Loucy (cell line): Measurements from ENCODE around the gene ASB2.

ENCODE experiments used
- H2AFZ ChIP-seq: fragments of 200-600 bp; sonication (generic); 2 replicates; pipeline ENCODE4 v1.6.0; 2016; ENCODE audit warnings: antibody characterized with exemption, mild to moderate bottlenecking, low read length, moderate library complexity
- H3F3A ChIP-seq: fragments of 200-600 bp; 2 replicates; pipeline ENCODE4 v1.6.0; 2016; ENCODE audit warnings: antibody characterized with exemption, low read depth, mild to moderate bottlenecking
- H3K27me3 ChIP-seq: fragments of 200-600 bp; sonication (generic); 2 replicates; pipeline ENCODE4 v1.6.1; 2014; ENCODE audit warnings: low read length, mild to moderate bottlenecking; ENCODE audit not compliant: insufficient read depth, poor library complexity, severe bottlenecking
- H3K36me3 ChIP-seq: fragments of 200-600 bp; sonication (generic); 2 replicates; pipeline ENCODE4 v1.6.1; 2016; ENCODE audit warnings: low read length; ENCODE audit not compliant: insufficient read depth
- H3K4me1 ChIP-seq: fragments of 200-600 bp; sonication (generic); 2 replicates; pipeline ENCODE4 v1.5.1; 2014; ENCODE audit warnings: low read length, mild to moderate bottlenecking; ENCODE audit not compliant: insufficient read depth, poor library complexity, severe bottlenecking
- H3K4me2 ChIP-seq: fragments of 200-600 bp; sonication (generic); 2 replicates; pipeline ENCODE4 v1.6.0; 2014; ENCODE audit warnings: antibody characterized with exemption, low read length, low read depth, mild to moderate bottlenecking; ENCODE audit not compliant: poor library complexity, severe bottlenecking
- H3K4me3 ChIP-seq: fragments of 200-600 bp; sonication (generic); 2 replicates; pipeline ENCODE4 v1.5.1; 2014; ENCODE audit warnings: low read length, mild to moderate bottlenecking, mixed read lengths; ENCODE audit not compliant: poor library complexity, severe bottlenecking
- H3K79me2 ChIP-seq: fragments of 200-600 bp; sonication (generic); 2 replicates; pipeline ENCODE4 v1.6.1; 2014; ENCODE audit warnings: low read length; ENCODE audit not compliant: insufficient read depth
- H3K9ac ChIP-seq: fragments of 200-600 bp; sonication (generic); 2 replicates; pipeline ENCODE4 v1.6.0; 2014; ENCODE audit warnings: mild to moderate bottlenecking, low read depth, low read length, moderate library complexity; ENCODE audit not compliant: poor library complexity, severe bottlenecking
- H3K9me2 ChIP-seq: fragments of 200-600 bp; sonication (generic); replicated peaks from 2 replicates; pipeline ENCODE4 v1.6.1; 2016; ENCODE audit warnings: low read depth, low read length, mixed read lengths
- H3K9me3 ChIP-seq: fragments of 200-600 bp; sonication (generic); 2 replicates; pipeline ENCODE4 v1.6.1; 2014; ENCODE audit warnings: mild to moderate bottlenecking, antibody characterized with exemption, low read length, low read depth; ENCODE audit not compliant: insufficient read depth
- H4K20me1 ChIP-seq: fragments of 200-600 bp; sonication (generic); 2 replicates; pipeline ENCODE4 v1.6.0; 2014; ENCODE audit warnings: antibody characterized with exemption, low read length, mild to moderate bottlenecking; ENCODE audit not compliant: insufficient read depth, poor library complexity, severe bottlenecking
- CTCF ChIP-seq: fragments of 200-600 bp; sonication (generic); conservative IDR thresholded peaks from 2 replicates; pipeline ENCODE4 v1.5.1; 2014; ENCODE audit warnings: mild to moderate bottlenecking, antibody characterized with exemption, low read length
- EZH2phosphoT487 ChIP-seq: fragments of 200-600 bp; IDR thresholded peaks from 2 replicates; pipeline ENCODE4 v1.6.1; 2018; ENCODE audit warnings: antibody characterized with exemption, mild to moderate bottlenecking, moderate library complexity, borderline replicate concordance

Gene ASB2

GRCh38 chr14:93891756-93892504, 84.4 kb downstream of the ASB2 start:
- Histone ChIP-seq H3K9me2 (no peaks in the 10 kb centered on the region), H3K36me3 (no peaks in the 10 kb centered on the region), H3K9me3 (no peaks in the 10 kb centered on the region), H3F3A (no peaks in the 10 kb centered on the region), H3K4me3 (no peak overlapping the region), H3K79me2 (no peaks in the 10 kb centered on the region), H3K27me3 (no peaks in the 10 kb centered on the region), H3K4me2 (no peak overlapping the region), H3K4me1 (no peaks in the 10 kb centered on the region), H4K20me1 (no peaks in the 10 kb centered on the region), H2AFZ (no peak overlapping the region), H3K9ac (no peak overlapping the region)
- TF ChIP-seq CTCF (no peak), EZH2phosphoT487 (no peak)

GRCh38 chr14:93889739-93890483, 86.5 kb downstream of the ASB2 start:
- Histone ChIP-seq H3K9ac (no peak overlapping the region), H3K36me3 (no peaks in the 10 kb centered on the region), H3K4me2 (no peak overlapping the region), H3K4me3 (no peak overlapping the region), H3K79me2 (no peaks in the 10 kb centered on the region), H3K27me3 (no peaks in the 10 kb centered on the region), H3K4me1 (no peaks in the 10 kb centered on the region), H2AFZ (no peak overlapping the region), H3F3A (no peaks in the 10 kb centered on the region), H3K9me3 (no peaks in the 10 kb centered on the region; the same call in 1 of the 2 replicates), H3K9me2 (no peaks in the 10 kb centered on the region), H4K20me1 (no peaks in the 10 kb centered on the region)
- no peak for TF ChIP-seq CTCF
- no peak for TF ChIP-seq EZH2phosphoT487

GRCh38 chr14:93888995-93889394, 87.4 kb downstream of the ASB2 start:
- Histone ChIP-seq H3K9me2 (no peaks in the 10 kb centered on the region), H3K4me3 (no peak overlapping the region), H3K79me2 (no peaks in the 10 kb centered on the region), H3K9me3 (no peaks in the 10 kb centered on the region; the same call in 1 of the 2 replicates), H2AFZ (no peak overlapping the region), H3F3A (no peaks in the 10 kb centered on the region), H3K36me3 (no peaks in the 10 kb centered on the region), H3K4me2 (no peak overlapping the region), H4K20me1 (no peaks in the 10 kb centered on the region), H3K9ac (no peak overlapping the region), H3K27me3 (no peaks in the 10 kb centered on the region), H3K4me1 (no peaks in the 10 kb centered on the region)
- TF ChIP-seq CTCF (no peak), EZH2phosphoT487 (no peak)
